ENCODE results near the gene TXNRD2.
A peak's percentile ranks its signal among the peaks of the same experiment; 100 is the strongest.
"Not testable (repeated sequence)": the region's sequence is repeated elsewhere in the genome, so short reads cannot be mapped to it uniquely, and the experiment has no call there.

Gene TXNRD2

DNA sequence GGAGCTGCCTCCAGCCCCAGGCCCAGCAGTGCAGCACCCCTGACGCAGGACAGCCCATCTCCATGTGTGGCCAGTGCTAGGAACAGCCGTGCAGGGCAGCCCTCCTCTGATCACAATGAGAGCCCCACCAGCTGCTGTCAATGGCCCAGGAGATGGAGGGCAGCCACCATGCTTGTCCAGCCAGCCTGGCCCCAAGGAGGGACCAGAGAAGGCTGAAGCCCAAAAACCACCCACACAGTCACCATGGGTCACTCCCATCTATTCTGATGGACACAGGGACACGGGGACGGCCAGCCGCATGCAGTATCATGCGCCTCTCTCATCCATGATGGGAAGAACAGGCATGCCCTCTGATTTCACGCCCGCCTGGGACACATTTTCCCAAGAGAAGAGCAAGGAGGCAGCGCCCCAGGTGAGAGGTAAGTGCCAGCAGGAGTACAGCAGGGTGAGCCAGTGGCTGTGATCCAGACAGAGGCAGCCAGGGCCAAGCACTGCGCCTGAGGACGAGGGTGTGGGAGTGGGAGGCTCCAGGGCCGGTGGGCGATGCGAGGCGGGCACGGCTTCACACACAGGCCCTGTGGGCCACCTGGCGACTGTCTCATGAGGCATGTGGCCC lies 53.4 kb downstream of the TXNRD2 start:
- DNase-seq (ENCODE audit: low spot score), result no peak

GRCh38 chr22:19887256-19887985 lies 54.2 kb downstream of the TXNRD2 start:
- DNase-seq (ENCODE audit: low spot score), result no peak

DNA sequence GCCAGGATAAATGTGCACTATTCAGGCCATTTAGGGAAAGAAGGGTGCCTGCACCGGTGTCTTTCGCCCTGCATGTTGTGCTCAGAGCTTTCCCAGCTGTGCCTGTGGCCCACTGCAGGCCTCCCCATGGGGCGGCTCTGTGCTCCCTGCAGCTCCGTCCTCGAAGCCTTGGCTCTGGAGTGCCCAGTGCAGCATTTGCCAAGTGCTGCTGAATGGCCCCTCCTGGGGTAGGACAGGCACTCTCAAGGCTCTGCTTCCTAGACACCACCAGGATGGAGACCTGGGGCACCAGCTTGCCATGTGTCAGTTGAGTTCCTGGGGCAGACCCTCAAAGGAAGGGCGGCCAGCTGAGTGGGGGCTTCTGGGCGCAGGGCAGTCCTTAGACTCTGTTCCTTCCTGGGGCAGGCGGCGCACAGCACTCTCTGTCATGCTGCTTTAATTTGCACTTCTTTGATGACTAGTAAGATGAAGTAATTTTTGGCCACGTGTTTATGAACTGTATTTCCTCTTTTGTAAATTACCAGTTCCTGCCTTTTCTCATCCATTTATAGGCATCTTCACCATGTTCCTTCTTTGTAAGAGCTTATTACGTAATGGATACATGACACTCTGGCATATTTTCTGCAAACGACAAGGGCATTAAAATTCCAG lies 54.9 kb downstream of the TXNRD2 start:
- DNase-seq (ENCODE audit: low spot score), result no peak

- no peak for DNase-seq (ENCODE audit: low spot score)
Observed at GRCh38 chr22:19885841-19886592, 55.6 kb downstream of the TXNRD2 start.

GRCh38 chr22:19884954-19885751 lies 56.5 kb downstream of the TXNRD2 start:
- DNase-seq (ENCODE audit: low spot score), result no peak

DNA sequence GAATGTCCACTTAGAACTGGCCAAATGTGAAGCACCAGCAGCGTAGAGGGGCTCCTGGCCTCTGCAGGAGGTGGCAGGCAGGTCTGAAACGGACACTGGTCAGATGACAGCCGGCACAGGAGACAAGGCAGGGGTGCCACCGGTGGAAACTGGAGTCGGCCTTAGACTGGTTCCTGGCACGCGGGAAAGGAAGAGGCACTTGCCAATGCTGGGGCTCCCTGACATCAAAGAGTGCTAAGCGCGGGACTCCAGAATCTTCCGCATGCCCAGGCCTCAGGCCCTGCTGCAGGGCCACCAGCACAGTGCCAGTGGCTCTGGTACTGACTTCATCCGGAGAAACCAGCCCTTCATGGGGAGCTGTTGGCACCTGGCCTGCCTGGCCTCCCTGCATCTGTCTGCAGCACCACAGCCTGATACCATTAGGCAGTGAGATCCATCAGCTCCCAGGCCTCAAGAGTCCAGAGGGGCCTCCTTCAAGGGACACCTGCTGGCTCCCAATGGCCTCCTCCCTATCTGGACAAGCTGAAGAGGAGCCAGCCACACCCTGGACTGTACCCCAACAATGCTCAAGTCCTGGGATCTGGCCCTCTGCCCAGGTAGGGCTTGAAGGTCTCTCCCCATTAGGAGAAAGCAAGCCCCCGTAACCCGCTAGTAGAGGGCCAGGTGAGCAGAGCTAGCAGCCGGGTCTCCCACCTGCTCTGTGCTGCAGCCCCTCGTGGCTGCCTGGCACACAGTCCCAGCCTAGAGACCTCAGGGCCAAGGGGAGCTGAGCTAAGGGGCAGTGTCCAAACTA lies 57.3 kb downstream of the TXNRD2 start:
- no peak for DNase-seq (ENCODE audit: low spot score)

DNA sequence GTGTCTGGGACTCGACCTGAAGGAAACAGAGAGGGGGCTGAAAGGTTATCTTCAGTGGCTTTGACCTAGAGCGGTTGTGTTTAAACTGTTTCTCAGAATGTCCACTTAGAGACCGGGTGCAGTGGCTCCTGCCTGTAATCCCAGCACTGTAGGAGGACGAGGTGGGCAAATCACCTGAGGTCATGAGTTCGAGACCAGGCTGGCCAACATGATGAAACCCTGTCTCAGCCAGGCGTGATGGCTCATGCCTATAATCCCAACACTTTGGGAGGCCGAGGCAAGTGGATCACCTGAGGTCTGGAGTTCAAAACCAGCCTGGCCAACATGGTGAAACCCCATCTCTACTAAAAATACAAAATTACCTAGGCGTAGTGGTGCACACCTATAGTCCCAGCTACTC lies 58.2 kb downstream of the TXNRD2 start:
- not testable (repeated sequence) for DNase-seq (ENCODE audit: low spot score)

GRCh38 chr22:19882446-19883381 lies 58.9 kb downstream of the TXNRD2 start:
- DNase-seq (ENCODE audit: low spot score), result no peak

- peak; percentile 64 for DNase-seq (ENCODE audit: low spot score)
Observed at GRCh38 chr22:19880786-19881569, 60.6 kb downstream of the TXNRD2 start.

- no peak for DNase-seq (ENCODE audit: low spot score)
Observed at GRCh38 chr22:19879992-19880785, 61.4 kb downstream of the TXNRD2 start.

- DNase-seq (ENCODE audit: low spot score), result no peak
Observed at GRCh38 chr22:19879643-19879991, 62.0 kb downstream of the TXNRD2 start.

GRCh38 chr22:19879246-19879570 lies 62.4 kb downstream of the TXNRD2 start:
- no peak for DNase-seq (ENCODE audit: low spot score)

- DNase-seq (ENCODE audit: low spot score), result no peak
Observed at GRCh38 chr22:19878461-19879245, 63.0 kb downstream of the TXNRD2 start.

- no peak for DNase-seq (ENCODE audit: low spot score)
Observed at GRCh38 chr22:19877626-19878339, 63.8 kb downstream of the TXNRD2 start.

DNA sequence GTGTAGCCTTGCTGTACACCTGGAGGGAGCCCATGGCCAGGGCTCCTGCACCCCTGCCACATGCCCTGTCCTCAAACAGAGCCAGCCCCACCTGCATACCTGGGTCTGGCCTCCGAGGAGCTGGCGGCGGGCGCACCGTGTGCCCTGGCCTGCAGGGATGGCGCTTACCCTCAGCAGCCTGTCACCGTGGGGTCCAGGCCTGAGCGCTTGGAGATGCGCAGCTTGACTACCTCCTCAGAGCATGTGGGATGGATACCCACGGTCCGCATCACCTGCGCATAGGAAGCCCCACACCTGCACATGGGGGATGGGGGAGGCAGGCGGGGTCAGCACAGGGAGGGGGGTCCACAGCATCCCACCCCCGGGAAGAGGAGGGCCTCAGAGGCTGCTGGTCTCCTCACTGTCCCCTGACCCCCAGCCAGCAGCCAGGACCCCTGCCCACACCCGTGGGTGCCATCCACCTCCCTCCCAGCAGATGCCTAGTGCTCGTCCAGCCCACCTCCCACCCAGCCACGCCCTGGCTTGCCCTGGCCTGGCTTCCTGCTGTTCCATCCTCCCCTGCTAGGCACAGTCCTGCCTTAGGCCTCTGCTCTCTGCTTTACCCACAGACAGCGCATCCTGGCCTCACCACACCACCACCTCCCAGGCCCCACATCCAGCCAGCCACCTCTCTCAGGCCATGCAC lies 64.5 kb downstream of the TXNRD2 start:
- DNase-seq (ENCODE audit: low spot score), result no peak

- DNase-seq (ENCODE audit: low spot score), result no peak
Observed at GRCh38 chr22:19876314-19876940, 65.2 kb downstream of the TXNRD2 start.

Data from LoVo (cell line).